OCI-LY3 (cell line): ENCODE data around the gene RFC2.

ENCODE experiments used
- H2AFZ ChIP-seq: fragments of 200-600, 300-600 bp; shearing (Covaris generic); 2 replicates; pipeline ENCODE4 v1.6.0; 2014; ENCODE audit warnings: antibody characterized with exemption, low read depth, low read length
- H3K27ac ChIP-seq: fragments of 200-600, 300-600 bp; sonication (generic); 2 replicates; pipeline ENCODE4 v1.5.1; 2014; ENCODE audit warnings: mild to moderate bottlenecking, low read length, moderate library complexity, mixed read lengths
- H3K27me3 ChIP-seq: fragments of 200-600, 300-600 bp; sonication (generic); 2 replicates; pipeline ENCODE4 v1.6.1; 2014; ENCODE audit warnings: low read depth, low read length, mixed read lengths
- H3K36me3 ChIP-seq: fragments of 200-600, 300-600 bp; sonication (generic); replicated peaks from 2 replicates; pipeline ENCODE3; 2014; ENCODE audit warnings: low read depth, low read length, mixed read lengths
- H3K4me1 ChIP-seq: fragments of 300-600, 200-600 bp; sonication (generic); 2 replicates; pipeline ENCODE4 v1.6.1; 2014; ENCODE audit warnings: low read length, mixed read lengths
- H3K4me2 ChIP-seq: fragments of 200-600, 300-600 bp; sonication (generic); 2 replicates; pipeline ENCODE4 v1.6.1; 2014; ENCODE audit warnings: low read length, mixed read lengths
- H3K4me3 ChIP-seq: fragments of 300-600, 200-600 bp; sonication (generic); 2 replicates; pipeline ENCODE4 v1.5.1; 2014; ENCODE audit warnings: antibody characterized with exemption, mild to moderate bottlenecking, low read length, moderate library complexity
- H3K79me2 ChIP-seq: fragments of 300-600, 200-600 bp; shearing (Covaris generic); 2 replicates; pipeline ENCODE4 v1.6.1; 2014; ENCODE audit warnings: mild to moderate bottlenecking, low read length, mixed read lengths
- H3K9ac ChIP-seq: fragments of 300-600, 200-600 bp; shearing (Covaris generic); 2 replicates; pipeline ENCODE4 v1.6.0; 2014; ENCODE audit warnings: mild to moderate bottlenecking, low read length, moderate library complexity
- H3K9me3 ChIP-seq: fragments of 200-600, 300-600 bp; shearing (Covaris generic); 2 replicates; pipeline ENCODE4 v1.6.1; 2014; ENCODE audit warnings: low read length, mixed read lengths; ENCODE audit not compliant: insufficient read depth
- H4K20me1 ChIP-seq: fragments of 200-600, 300-600 bp; sonication (generic); 2 replicates; pipeline ENCODE4 v1.6.1; 2016; ENCODE audit warnings: low read length, mixed read lengths; ENCODE audit not compliant: insufficient read depth
- EZH2phosphoT487 ChIP-seq: fragments of 200-600 bp; shearing (Covaris generic); IDR thresholded peaks from 2 replicates; pipeline ENCODE4 v1.6.1; 2018; ENCODE audit warnings: antibody characterized with exemption, mixed run types, low read depth
- TF ChIP-seq, protein P1 (sequence below): fragments of 200-600, 300-600 bp; sonication (generic); IDR thresholded peaks from 2 replicates; pipeline ENCODE4 v1.5.1; 2014; ENCODE audit warnings: antibody characterized with exemption, low read length, low read depth

RFC2 gene

DNA sequence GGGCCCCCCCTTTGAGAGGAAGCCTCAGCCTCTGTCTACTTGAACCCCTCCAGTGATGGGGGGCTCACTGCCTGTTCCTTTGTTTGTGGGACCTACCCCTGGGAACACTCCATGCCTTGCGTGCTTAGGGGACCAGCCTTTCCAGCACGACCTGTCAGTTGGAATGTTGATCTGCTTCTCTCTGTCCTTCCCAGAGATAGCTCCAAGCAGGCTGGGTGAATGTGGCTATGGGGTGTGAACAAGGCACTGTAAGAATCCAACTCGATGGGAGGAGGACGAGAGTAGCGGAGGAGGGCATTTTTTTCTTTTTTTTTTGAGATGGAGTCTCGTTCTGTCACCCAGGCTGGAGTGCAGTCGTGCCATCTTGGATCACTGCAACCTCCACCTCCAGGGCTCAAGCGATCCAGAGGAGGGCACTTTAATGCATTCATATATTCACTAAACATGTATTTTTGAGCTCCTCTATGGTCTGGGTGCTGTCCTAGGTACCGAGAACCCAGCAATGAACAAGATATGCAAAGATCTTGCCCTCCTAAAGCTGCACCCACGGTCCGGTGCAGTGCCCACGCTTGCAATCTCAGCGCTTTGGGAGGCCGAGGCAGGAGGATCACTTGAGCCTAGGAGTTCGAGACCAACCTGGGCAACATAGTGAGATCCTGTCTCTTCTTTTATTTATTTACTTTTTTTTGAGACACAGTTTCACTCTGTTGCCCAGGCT, 43.5 kb upstream of the RFC2 start:
- no peak for TF ChIP-seq EZH2phosphoT487
- TF ChIP-seq, protein P1, sequence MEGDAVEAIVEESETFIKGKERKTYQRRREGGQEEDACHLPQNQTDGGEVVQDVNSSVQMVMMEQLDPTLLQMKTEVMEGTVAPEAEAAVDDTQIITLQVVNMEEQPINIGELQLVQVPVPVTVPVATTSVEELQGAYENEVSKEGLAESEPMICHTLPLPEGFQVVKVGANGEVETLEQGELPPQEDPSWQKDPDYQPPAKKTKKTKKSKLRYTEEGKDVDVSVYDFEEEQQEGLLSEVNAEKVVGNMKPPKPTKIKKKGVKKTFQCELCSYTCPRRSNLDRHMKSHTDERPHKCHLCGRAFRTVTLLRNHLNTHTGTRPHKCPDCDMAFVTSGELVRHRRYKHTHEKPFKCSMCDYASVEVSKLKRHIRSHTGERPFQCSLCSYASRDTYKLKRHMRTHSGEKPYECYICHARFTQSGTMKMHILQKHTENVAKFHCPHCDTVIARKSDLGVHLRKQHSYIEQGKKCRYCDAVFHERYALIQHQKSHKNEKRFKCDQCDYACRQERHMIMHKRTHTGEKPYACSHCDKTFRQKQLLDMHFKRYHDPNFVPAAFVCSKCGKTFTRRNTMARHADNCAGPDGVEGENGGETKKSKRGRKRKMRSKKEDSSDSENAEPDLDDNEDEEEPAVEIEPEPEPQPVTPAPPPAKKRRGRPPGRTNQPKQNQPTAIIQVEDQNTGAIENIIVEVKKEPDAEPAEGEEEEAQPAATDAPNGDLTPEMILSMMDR = no peak
- Histone ChIP-seq H3K4me2 (no peak overlapping the region), H3K27me3 (no peaks in the 10 kb centered on the region), H3K4me3 (no peak overlapping the region), H3K36me3 (peaks cover 5% of the 10 kb centered on the region), H3K9me3 (no peaks in the 10 kb centered on the region), H2AFZ (no peak overlapping the region), H3K27ac (no peak overlapping the region), H3K9ac (no peak overlapping the region), H4K20me1 (peaks cover 54% of the 10 kb centered on the region), H3K4me1 (peaks cover 8% of the 10 kb centered on the region; the same call in 1 of the 2 replicates), H3K79me2 (peaks cover 78% of the 10 kb centered on the region)

DNA sequence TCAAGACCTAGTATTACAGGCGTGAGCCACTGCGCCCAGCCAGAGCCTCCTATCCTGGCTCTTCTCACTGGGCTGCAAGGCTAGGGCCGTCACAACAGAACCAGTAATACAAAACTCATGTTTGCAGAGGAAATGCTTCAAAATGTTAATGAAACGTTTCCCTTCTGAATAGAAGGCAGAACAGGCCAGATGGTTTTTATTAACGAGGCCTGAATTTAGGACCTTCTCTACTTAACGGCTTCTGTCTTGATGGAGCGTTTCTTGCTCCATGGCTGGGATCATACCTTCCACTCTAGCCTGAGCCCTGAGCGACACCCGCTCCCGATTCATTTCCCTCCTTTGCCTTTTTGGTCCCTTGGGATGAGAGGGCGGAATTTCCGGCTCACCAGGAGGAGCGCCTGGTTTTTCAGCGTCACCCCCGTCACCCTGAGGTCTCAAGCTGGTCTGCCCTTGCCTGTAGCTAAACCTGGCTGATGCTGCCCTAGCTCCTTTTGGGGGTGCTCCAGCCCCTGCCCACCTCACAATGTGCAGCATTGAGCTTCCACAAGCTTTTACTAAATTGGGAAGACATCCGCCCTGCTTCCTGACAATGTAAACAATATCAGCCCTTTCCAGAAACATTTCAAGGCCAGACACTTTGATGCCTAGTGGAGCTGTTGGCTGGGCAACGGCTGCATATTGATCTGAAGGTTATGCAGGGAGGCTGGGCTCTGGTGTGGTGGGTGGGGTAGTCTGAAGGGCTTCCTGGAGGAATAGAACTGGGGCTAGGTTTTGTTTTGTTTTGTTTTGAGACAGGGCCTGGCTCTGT, 40.2 kb upstream of the RFC2 start:
- Histone ChIP-seq H3K79me2 (peaks cover 87% of the 10 kb centered on the region), H3K27me3 (no peaks in the 10 kb centered on the region), H3K4me3 (no peak overlapping the region), H3K4me2 (no peak overlapping the region), H3K36me3 (peaks cover 5% of the 10 kb centered on the region), H4K20me1 (peaks cover 66% of the 10 kb centered on the region), H3K9me3 (no peaks in the 10 kb centered on the region), H3K4me1 (peaks cover 21% of the 10 kb centered on the region), H2AFZ (no peak overlapping the region), H3K9ac (no peak overlapping the region), H3K27ac (no peak overlapping the region)
- TF ChIP-seq, protein P1 = no peak
- no peak for TF ChIP-seq EZH2phosphoT487

DNA sequence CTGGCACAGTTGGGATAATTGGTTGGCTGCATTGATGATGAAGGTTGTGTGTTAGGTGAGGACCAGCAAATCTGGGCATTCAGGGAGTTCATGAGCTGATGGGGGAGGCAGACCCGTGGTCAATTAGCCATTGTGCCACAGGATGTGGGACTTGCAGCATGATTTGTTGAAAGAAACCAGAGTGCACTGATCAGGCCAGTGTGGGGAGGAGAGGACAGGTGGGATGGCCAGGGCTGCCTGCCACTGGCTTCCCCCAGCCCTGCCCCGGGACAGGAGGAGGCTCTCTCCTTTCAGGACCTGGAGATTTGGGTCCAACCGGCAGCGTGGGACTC, 39.3 kb upstream of the RFC2 start:
- peaks cover 63% of the 10 kb centered on the region for H4K20me1 ChIP-seq
- peaks cover 5% of the 10 kb centered on the region for H3K36me3 ChIP-seq
- H3K9me3 ChIP-seq = no peaks in the 10 kb centered on the region
- H3K4me2 ChIP-seq = peak overlapping the region; percentile 24
- H3K9ac ChIP-seq = no peak overlapping the region
- no peaks in the 10 kb centered on the region for H3K27me3 ChIP-seq
- H3K27ac ChIP-seq = no peak overlapping the region
- H3K79me2 ChIP-seq = peaks cover 82% of the 10 kb centered on the region
- H2AFZ ChIP-seq = no peak overlapping the region
- peaks cover 25% of the 10 kb centered on the region for H3K4me1 ChIP-seq
- TF ChIP-seq, protein P1 = no peak
- no peak for TF ChIP-seq EZH2phosphoT487
- H3K4me3 ChIP-seq = no peak overlapping the region

DNA sequence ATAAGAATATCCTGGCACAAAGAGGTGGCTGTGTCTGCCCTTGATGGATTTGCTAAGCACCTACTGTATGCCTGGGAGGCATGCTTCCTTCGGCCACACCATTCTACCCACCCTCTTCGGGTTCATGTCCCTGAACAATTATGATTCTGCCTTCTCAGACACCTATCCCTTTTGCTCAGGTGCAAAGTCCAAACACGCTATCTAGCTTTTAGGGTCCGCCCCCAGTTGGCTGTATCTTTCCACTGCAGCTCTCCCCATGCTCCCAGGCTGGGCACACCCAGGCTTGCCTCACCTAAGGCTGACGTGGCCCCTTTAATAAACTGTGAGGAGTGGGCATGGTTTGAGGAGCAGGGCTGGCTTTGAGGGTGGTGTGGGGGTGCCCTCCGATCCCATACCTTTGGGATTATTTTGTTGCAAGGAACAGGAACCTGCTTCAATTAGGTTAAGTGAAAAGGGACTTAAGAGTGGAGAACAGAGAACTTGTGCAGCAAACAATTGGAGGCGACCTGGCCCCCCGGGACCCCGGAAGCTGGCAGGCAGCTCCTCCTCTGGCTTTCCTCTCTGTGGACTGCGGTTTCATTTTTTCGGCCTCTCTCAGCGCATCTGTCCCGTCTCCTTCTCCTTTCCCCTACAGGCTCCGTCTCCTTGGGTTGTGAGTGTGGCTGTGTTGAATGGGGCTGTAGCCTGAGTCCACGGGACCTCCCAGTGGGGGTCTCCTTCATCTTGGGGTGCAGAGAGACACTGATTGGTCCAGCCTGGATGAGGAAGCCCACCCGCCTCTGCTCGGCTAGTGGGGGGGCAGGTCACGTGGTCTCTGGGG, 38.8 kb upstream of the RFC2 start:
- 0 out of 2 replicates have a peak overlapping the region, but pooled peaks have one; percentile 0 for H3K4me3 ChIP-seq
- H3K9me3 ChIP-seq = no peaks in the 10 kb centered on the region
- peaks cover 30% of the 10 kb centered on the region for H3K4me1 ChIP-seq
- peaks cover 5% of the 10 kb centered on the region for H3K36me3 ChIP-seq
- H3K27ac ChIP-seq = no peak overlapping the region
- no peak for TF ChIP-seq EZH2phosphoT487
- TF ChIP-seq, protein P1 = no peak
- H3K79me2 ChIP-seq = peaks cover 82% of the 10 kb centered on the region
- H4K20me1 ChIP-seq = peaks cover 61% of the 10 kb centered on the region
- no peak overlapping the region for H2AFZ ChIP-seq
- H3K4me2 ChIP-seq = peak overlapping the region; percentile 24
- no peak overlapping the region for H3K9ac ChIP-seq
- H3K27me3 ChIP-seq = no peaks in the 10 kb centered on the region
